KMS-11 (cell line): ENCODE results near the gene OR2T5.
"Not testable (repeated sequence)": the region's sequence is repeated elsewhere in the genome, so short reads cannot be mapped to it uniquely, and the experiment has no call there.

Experiments
- H2AFZ ChIP-seq: fragments of 200-600 bp; sonication (generic); 2 replicates; pipeline ENCODE4 v1.6.1; 2016; ENCODE audit warnings: antibody characterized with exemption, mixed run types, low read depth
- H3K27ac ChIP-seq: fragments of 200-600 bp; sonication (generic); 2 replicates; pipeline ENCODE4 v1.6.1; 2016; ENCODE audit warnings: mild to moderate bottlenecking, mixed run types
- H3K27me3 ChIP-seq: fragments of 200-600 bp; sonication (generic); 2 replicates; pipeline ENCODE4 v1.6.1; 2017; ENCODE audit warnings: mild to moderate bottlenecking, low read depth, mixed run types, moderate library complexity; ENCODE audit not compliant: insufficient read depth
- H3K36me3 ChIP-seq: fragments of 200-600 bp; sonication (generic); 2 replicates; pipeline ENCODE4 v1.6.1; 2017; ENCODE audit warnings: mild to moderate bottlenecking, mixed run types; ENCODE audit not compliant: insufficient read depth
- H3K4me1 ChIP-seq: fragments of 200-600 bp; sonication (generic); 2 replicates; pipeline ENCODE4 v1.6.1; 2016; ENCODE audit warnings: mild to moderate bottlenecking, low read depth, mixed run types; ENCODE audit not compliant: poor library complexity, severe bottlenecking
- H3K4me2 ChIP-seq: fragments of 200-600 bp; sonication (generic); 2 replicates; pipeline ENCODE4 v1.7.0; 2016; ENCODE audit warnings: mild to moderate bottlenecking, mixed run types
- H3K4me3 ChIP-seq: fragments of 200-600 bp; sonication (generic); IDR thresholded peaks from 2 replicates; pipeline ENCODE4 v1.6.1; 2017; ENCODE audit warnings: low read depth, low read length, mixed read lengths; ENCODE audit not compliant: insufficient read depth
- H3K79me2 ChIP-seq: fragments of 200-600 bp; sonication (generic); 2 replicates; pipeline ENCODE4 v1.6.1; 2016; ENCODE audit warnings: low read depth, mixed run types; ENCODE audit not compliant: insufficient read depth
- H3K9ac ChIP-seq: fragments of 200-600 bp; sonication (generic); 2 replicates; pipeline ENCODE4 v1.6.1; 2016; ENCODE audit warnings: mild to moderate bottlenecking, mixed run types
- H4K20me1 ChIP-seq: fragments of 200-600 bp; sonication (generic); 2 replicates; pipeline ENCODE4 v1.6.1; 2016; ENCODE audit warnings: mild to moderate bottlenecking, mixed run types; ENCODE audit not compliant: insufficient read depth
- TF ChIP-seq, protein P1 (sequence below): fragments of 200-600 bp; sonication (generic); conservative IDR thresholded peaks from 2 replicates; pipeline ENCODE4 v1.6.1; 2017; ENCODE audit warnings: low read depth, mild to moderate bottlenecking, antibody characterized with exemption, low read length, moderate library complexity, mixed read lengths

Gene OR2T5

DNA sequence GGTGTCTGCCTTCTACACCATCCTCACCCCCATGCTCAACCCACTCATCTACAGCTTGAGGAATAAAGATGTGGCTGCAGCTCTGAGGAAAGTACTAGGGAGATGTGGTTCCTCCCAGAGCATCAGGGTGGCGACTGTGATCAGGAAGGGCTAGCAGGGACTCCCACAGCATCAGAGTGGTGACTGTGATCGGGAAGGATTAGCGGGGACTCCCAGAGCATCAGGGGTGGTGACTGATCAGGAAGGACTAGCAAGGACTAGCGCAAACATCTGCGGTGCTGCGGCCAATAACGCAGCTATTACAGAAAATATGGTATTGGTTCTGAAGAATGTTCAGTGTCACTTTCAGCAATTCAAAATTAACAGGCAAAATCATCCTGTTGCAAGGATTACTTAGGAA is 34.8 kb upstream of the OR2T5 start:
- not testable (repeated sequence) for H3K4me3 ChIP-seq, H4K20me1 ChIP-seq, H3K27ac ChIP-seq, H2AFZ ChIP-seq, H3K4me1 ChIP-seq, H3K27me3 ChIP-seq, H3K4me2 ChIP-seq, H3K9ac ChIP-seq, H3K79me2 ChIP-seq, H3K36me3 ChIP-seq

DNA sequence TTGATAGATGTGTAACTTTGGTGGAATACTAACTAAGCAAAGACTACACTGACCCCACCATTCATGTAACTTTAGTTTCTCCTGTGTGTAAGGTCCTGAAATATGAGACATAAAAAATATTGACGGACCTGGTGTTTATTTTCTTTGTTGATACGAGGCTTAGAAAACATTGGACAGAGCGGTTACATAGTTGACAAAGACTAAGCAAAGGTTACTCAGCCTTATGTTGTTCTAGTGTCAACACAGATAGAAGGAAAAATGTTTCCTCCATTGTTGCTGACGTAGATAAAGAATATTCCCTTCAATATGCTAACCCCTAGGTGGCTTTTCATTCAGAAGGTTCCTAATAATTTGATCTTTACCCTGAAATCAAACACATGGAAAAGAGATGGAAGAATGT is 33.3 kb upstream of the OR2T5 start:
- not testable (repeated sequence) for H3K9ac ChIP-seq, H3K4me2 ChIP-seq, H3K27me3 ChIP-seq, H3K4me1 ChIP-seq, H4K20me1 ChIP-seq, H3K36me3 ChIP-seq, H3K79me2 ChIP-seq, H3K27ac ChIP-seq, H2AFZ ChIP-seq, H3K4me3 ChIP-seq

DNA sequence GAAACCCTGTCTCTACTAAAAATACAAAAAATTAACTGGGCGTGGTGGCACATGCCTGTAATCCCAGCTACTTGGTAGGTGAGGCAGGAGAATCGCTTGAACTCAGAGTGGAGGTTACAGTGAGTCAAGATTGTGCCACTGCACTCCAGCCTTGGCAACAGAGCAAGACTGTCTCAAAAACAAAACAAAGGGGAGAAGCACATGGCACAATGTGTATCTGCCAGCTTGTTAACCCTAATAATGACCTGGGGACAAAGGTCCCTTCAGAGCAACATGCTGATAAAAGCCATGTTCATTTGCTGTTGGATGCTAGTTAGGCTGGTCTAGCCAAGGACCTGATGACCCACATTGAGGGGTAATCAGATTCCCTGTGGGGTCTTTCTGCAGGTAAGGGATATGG is 31.8 kb upstream of the OR2T5 start:
- H3K9ac ChIP-seq, H3K27me3 ChIP-seq, H3K27ac ChIP-seq, H2AFZ ChIP-seq, H4K20me1 ChIP-seq, H3K4me3 ChIP-seq, H3K4me1 ChIP-seq, H3K79me2 ChIP-seq, H3K36me3 ChIP-seq, H3K4me2 ChIP-seq: not testable (repeated sequence)

DNA sequence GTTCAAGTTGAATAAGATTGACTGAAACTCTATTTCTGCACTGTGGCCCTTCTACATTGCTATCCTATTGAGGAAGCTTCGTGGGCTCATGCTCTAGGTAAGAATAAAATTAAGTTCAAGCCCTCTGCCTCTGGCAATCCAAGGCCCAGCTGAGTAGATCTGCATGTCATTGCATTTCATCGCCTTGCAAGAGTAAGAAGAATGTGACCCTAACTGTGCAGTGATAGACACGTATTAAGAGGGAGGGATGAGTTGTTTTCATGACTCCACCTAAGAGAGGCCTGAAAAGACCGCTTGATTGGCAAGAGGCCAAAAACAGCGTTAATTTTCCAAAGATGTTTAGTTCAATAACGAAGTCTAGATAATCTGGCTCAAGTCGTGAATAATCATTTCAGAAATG is 29.3 kb upstream of the OR2T5 start:
- H4K20me1 ChIP-seq, H3K4me1 ChIP-seq, H3K79me2 ChIP-seq, H3K4me3 ChIP-seq, H3K36me3 ChIP-seq, H3K9ac ChIP-seq, H3K4me2 ChIP-seq, H3K27ac ChIP-seq, H3K27me3 ChIP-seq, H2AFZ ChIP-seq: not testable (repeated sequence)

DNA sequence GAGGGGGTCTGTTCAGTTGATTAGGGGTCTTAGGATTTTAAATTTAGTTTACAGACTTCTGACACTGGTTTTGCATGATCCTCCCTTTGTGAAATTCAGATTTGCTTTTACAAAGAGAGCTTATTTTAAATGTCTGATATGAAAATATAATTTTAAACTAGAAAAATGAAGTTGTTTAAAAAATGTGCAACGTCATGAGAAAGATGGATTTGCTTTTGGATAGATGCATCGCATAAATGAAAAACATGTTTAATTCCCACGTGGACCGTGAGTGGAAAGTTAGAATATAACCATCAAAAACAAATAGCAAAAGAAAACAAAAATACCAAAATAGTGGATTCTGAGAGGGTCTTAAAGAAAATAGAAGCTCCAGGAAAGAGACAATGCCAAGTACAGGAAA is 17.2 kb upstream of the OR2T5 start:
- Histone ChIP-seq H3K36me3 (no peaks in the 10 kb centered on the region), H4K20me1 (no peaks in the 10 kb centered on the region), H3K9ac (no peak overlapping the region), H3K4me1 (no peaks in the 10 kb centered on the region), H2AFZ (no peak overlapping the region), H3K4me2 (no peak overlapping the region), H3K27me3 (no peaks in the 10 kb centered on the region), H3K27ac (no peak overlapping the region), H3K4me3 (no peak overlapping the region), H3K79me2 (no peaks in the 10 kb centered on the region)
- TF ChIP-seq, protein P1, sequence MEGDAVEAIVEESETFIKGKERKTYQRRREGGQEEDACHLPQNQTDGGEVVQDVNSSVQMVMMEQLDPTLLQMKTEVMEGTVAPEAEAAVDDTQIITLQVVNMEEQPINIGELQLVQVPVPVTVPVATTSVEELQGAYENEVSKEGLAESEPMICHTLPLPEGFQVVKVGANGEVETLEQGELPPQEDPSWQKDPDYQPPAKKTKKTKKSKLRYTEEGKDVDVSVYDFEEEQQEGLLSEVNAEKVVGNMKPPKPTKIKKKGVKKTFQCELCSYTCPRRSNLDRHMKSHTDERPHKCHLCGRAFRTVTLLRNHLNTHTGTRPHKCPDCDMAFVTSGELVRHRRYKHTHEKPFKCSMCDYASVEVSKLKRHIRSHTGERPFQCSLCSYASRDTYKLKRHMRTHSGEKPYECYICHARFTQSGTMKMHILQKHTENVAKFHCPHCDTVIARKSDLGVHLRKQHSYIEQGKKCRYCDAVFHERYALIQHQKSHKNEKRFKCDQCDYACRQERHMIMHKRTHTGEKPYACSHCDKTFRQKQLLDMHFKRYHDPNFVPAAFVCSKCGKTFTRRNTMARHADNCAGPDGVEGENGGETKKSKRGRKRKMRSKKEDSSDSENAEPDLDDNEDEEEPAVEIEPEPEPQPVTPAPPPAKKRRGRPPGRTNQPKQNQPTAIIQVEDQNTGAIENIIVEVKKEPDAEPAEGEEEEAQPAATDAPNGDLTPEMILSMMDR = no peak

DNA sequence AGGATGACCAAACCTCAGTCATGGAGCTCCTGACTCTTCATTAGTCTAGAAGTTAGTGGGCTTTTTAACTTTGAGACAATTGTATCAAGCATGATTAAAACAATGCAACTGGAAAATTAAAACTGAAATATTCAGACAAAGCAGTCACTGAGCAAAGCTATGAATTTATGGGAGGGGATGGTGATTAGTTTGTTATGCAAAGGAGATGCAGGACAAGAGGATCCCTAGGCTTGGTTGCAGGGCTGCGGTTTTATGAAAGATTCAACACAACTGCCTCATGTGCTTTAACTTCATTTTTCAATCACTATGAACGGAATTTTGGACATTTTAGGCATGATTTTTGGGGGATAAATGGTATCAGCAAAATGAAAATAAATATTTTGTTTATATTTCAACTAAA is 16.3 kb upstream of the OR2T5 start:
- not testable (repeated sequence) for H3K36me3 ChIP-seq, H3K4me2 ChIP-seq, H3K79me2 ChIP-seq, H3K27me3 ChIP-seq, H3K4me1 ChIP-seq, H4K20me1 ChIP-seq, H3K4me3 ChIP-seq, H2AFZ ChIP-seq, H3K9ac ChIP-seq, H3K27ac ChIP-seq

DNA sequence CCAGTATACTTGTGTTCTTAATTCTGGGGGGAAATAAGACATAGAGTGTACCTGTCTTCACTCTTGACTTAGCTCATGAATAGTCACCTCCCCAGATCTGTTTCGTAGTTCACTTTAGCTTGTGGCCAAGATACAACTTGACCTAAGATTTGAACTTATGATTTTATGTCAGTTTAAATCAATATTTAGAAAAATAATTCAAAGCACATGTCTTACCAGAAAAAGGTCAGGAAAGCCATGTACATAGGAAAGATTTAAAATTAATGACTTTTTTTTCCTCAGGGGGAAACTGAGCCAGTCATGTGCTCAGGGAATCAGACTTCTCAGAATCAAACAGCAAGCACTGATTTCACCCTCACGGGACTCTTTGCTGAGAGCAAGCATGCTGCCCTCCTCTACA is 15.3 kb upstream of the OR2T5 start, which contains the start of gene OR2T3:
Gene OR2T3 (plus strand): TSS at position 301 of the 400 bp plus-strand sequence. CDS start 0 bp downstream, at position 301.
- not testable (repeated sequence) for H3K27me3 ChIP-seq, H4K20me1 ChIP-seq, H3K27ac ChIP-seq, H3K4me2 ChIP-seq, H3K9ac ChIP-seq, H3K79me2 ChIP-seq, H3K36me3 ChIP-seq, H3K4me1 ChIP-seq, H2AFZ ChIP-seq, H3K4me3 ChIP-seq

DNA sequence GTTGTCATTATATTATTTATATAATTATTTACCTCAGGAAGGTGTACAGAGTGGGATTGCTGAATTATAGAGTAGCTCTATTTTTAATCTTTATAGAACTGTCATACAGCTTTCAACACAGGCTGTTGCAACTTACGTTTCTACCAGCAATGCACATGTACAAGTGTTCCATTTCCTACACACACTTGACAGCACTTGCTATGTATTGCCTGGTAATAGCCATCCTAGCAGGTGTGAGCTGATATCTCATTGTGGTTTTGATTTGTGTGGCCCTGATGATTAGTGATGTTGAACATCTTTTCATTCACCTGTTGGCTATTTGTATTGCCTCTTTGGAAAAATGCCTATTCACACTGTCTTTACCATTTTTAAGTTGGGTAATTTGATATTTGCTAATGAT is 12.7 kb upstream of the OR2T5 start:
- not testable (repeated sequence) for H3K4me3 ChIP-seq, H3K79me2 ChIP-seq, H3K27ac ChIP-seq, H4K20me1 ChIP-seq, H3K36me3 ChIP-seq, H3K27me3 ChIP-seq, H3K9ac ChIP-seq, H2AFZ ChIP-seq, H3K4me1 ChIP-seq, H3K4me2 ChIP-seq

DNA sequence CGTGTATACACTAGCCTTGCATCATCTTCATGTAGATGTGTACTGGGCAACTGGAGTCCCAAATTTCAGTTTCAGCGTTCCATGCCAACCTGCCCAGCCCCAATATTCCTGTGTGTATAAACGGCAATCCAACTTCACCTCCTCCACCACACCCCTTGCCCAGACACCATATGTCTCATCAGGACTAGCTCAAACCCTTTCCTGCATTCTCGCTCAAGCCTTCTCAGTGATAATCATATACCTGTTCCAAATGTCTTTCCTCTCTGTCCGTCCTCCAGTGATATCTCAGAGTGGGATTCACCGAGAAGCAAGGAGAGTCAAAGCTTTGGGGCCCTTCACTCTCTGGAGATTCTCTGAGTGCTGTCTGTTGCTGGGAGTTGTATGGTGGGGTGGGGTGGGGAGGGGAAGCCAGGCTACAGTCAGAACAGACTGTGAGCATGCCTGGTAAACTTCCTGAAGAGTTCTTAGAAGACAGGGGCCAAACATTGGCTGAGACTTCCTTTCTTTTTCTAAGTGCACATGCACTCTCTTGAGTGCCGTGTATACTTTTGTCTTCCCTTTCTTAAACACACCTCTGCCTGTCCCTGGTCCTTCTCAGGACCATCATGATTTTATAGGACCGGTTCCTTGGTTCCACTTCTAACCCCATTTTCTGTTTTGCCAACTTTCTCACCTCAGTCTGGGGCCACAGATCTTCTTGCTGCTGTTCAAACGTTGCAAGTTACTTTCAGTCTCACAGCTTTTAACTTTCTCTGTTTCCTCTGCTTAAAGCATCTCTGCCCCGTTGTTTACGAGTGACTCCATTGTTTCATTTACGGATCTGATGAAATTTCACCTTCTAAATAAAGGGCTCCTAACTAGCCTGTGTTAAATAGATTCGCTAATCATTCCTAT is 6.5 kb upstream of the OR2T5 start:
- H3K4me2 ChIP-seq, H2AFZ ChIP-seq, H3K4me3 ChIP-seq: not testable (repeated sequence)

More for the DNA sequence above, 6.5 kb upstream of the OR2T5 start:
- H3K27ac ChIP-seq, H3K27me3 ChIP-seq, H3K9ac ChIP-seq, H3K36me3 ChIP-seq, H3K4me1 ChIP-seq, H4K20me1 ChIP-seq, H3K79me2 ChIP-seq: not testable (repeated sequence)
